Pons (tissue), 1 donor: ENCODE measurements around the gene C19orf81.

Experiments used
- DNase-seq: peaks from one replicate; pipeline ENCODE4 v3.0.0-alpha.2; 2016; ENCODE audit warnings: low spot score

Gene C19orf81

DNA sequence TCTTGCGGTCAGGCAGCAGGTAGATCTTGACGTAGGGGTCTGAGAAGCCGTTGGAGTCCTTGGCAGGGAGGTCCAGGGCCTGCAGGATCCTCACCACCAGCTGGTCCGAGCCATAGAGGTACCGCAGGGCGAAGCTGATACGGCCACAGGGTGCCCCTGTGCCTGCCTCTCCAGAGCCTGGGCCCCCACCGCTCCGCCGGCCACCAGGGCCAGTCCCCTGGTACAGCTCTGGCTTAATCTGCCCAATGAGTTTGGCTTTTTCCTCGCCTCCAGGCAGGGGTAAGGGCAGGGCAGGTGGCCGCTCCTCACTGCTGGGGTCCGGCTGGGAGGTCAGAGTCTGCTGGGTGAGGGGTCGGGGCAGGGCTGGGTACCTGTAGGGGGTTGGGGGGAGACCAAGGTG is 19.4 kb upstream of the C19orf81 start:
- DNase-seq = no peak

GRCh38 chr19:50632151-50632835 is 17.0 kb upstream of the C19orf81 start:
- no peak for DNase-seq

DNA sequence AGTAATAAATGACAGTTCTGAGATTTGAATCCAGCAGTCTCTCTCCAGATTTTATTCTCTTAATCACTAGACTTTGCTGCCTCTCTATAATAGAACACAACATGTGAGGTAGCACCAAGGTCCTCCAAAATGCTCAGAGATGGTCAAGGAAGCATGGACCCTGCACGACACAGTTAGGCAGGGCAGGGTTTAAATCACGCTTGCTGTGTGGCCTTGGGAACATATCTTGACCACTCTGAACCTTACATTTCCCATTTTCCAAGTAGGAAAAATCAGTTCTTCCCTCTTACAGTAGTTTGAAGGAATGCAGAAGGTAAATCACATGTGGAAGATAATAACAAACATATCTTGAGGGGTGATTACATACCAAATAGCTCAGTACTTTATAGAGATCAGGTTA is 15.9 kb upstream of the C19orf81 start:
- no peak for DNase-seq

DNA sequence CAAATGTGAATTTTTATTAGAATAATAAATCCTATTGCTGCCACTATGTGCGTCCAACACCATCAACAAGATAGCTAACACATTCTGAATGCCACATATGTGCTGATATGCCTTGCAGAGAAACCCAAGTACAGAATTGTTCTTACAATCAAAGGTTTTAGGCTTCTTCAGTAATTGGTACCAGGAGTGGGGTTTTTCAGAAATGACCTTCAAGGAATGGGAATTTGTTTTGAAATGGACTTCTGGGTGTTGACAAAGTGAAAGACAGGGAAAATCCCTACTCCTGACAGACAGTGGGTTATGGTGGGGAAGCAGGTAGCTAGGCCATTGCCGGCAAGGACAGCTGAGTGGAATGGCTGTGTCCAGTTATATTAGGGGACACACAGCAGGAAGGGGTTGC is 15.3 kb upstream of the C19orf81 start:
- no peak for DNase-seq

DNA sequence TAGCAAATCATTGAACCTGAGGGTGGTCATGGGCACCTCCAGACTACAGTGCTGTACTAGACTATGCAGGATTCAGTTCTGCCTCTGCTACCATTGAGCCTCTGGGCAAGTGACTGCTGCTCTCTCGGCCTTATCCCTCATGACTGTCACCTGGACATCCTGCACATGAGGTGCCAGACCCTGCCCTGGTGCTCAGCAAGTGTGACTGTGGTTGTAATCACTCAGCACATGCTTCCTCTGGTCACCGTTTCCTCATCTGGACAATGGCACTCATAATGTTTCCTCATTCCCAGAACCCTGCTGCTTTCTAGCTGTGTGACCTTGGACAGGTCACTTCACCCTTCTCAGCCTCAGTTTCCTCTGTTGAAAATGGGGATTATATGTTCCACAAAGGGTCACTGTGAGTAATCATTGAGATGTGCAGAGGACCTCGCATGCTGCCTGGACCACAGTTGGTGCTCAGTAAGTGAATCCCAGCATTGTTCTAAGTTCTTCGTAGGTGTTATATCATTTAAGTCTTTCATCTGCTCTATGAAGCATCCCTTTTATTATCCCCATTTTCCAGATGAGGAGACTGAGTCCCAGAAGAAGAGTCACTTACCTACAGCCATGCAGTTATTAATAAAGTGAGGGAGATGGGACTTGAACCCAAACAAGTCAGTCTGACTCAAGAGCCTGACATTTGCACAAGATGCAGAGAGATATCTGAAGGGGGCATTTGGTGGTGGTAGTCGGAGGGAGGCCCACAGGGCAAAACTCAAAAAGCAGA is 12.7 kb upstream of the C19orf81 start:
- no peak for DNase-seq

- DNase-seq = no peak
These were observed 10.6 kb upstream of the C19orf81 start for GRCh38 chr19:50638600-50638999.

DNA sequence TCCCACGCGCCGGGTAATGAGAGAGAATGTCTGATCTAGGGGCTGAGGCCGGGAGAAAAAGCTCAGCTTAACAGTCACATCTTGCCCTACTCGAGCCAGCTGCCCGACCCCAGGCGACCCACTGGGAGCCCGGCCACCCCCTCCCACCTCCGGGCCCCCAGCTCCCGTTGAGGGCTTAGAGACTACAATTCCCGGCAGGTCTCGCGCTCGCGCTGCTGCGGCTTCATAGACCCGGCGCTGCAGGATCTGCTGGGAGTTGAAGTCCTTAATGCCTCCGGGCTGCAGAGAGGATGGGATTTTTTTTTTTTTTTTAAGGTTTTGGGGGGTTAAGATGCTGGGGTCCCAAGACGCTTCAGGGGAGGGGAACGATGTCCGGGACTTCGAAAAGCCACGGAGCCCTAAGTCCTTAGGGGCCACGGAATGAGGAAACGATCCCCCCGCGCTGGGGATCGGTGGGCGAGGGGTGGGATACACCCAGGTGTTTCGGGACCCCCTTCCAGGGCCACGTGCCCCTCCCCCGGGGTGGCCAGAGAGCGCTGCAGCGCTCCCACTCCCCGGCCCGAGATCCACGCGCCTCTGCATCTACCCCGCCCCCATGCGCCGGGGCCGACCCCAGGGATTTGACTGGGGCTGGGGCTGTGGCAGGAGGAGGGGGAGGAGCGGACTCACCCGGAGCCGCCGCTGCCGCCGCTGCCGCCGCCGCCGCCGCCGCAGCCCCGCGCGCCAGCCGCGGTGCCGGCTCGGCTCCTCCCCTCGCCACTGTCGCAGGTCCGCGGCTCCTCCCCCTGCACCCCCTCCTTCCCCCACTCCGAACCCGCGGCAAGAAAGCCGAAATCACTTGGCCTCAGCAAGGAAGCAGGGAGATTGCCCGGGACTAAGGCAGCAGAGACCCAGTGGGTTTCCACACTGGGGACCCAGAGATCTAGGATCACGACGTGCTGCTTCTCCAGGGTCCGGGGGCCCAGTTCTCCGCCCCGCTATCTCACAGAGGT is 9.8 kb upstream of the C19orf81 start, which contains the start of gene SYT3:
Gene SYT3 (minus strand): TSS at position 761 of the 992 bp plus-strand sequence. CDS start 2,470 bp downstream, outside the sequence.
- peak; percentile 45 for DNase-seq

DNA sequence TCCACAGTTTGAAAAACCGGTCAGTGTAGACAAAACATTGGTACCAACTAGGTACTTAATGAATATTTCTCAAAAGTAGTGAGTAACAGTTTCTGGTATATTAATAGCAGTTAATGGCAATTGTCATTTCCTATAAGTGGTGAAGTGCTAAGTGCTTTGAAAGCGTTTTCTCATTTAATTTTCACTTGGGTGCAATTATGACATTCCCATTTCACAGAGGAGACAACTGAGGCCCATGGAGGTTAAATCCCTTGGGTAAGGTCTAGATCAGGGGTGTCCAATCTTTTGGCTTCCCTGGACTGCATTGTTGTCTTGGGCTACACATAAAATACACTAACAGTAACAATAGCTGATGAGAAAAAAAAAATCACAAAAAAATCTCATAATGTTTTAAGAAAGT is 8.9 kb upstream of the C19orf81 start:
- no peak for DNase-seq

- DNase-seq = no peak
These were observed 4.8 kb upstream of the C19orf81 start for GRCh38 chr19:50644315-50644915.

GRCh38 chr19:50645107-50645506 is 4.1 kb upstream of the C19orf81 start:
- DNase-seq = no peak

- no peak for DNase-seq
These were observed 3.0 kb upstream of the C19orf81 start for GRCh38 chr19:50646074-50646807.

GRCh38 chr19:50647879-50648615 is 1.2 kb upstream of the C19orf81 start:
- DNase-seq = no peak

GRCh38 chr19:50648659-50649058 is 586 bp upstream of the C19orf81 start:
- DNase-seq = no peak

- no peak for DNase-seq
These were observed 1.9 kb downstream of the C19orf81 start for GRCh38 chr19:50651174-50651573.

DNA sequence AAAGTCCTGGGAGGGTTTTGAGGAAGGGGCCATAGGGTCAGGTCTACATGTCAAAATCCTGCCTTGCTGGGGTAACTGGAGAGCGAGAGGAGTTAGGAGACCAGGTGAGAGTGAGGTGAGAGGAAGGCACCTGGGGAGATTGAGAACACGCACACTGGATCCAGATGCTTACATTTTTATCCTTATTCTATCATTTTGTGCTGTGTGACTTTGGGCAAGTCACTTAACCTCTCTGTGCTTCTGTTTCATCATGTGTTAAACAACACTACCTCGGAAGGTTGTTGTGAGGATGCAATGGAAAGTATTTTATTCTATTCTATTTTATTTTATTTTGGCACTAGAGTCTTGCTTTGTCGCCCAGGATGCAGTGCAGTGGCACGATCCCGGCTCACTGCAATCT is 3.5 kb downstream of the C19orf81 start:
- DNase-seq = no peak

DNA sequence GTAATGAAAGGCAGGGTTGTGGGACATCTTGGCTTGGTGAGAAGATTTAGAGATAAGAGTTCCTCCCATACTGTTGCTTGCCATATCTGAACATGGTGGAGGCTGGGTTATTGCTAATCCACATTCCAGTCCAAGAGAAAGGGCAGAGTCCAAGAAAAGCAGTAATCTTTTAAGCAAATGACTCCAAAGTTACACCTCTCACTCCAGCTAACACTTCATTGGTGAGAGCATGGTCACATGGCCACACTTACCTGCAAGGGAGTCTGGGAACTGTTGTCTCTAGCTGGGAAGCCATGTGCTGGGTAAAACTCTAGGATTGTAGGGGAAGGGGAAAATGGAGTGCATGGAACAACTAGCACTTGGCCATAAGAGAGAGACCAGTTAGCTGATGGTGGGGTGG is 5.6 kb downstream of the C19orf81 start:
- no peak for DNase-seq

- peak; percentile 13 for DNase-seq
These were observed 8.0 kb downstream of the C19orf81 start for GRCh38 chr19:50657222-50657669.

DNA sequence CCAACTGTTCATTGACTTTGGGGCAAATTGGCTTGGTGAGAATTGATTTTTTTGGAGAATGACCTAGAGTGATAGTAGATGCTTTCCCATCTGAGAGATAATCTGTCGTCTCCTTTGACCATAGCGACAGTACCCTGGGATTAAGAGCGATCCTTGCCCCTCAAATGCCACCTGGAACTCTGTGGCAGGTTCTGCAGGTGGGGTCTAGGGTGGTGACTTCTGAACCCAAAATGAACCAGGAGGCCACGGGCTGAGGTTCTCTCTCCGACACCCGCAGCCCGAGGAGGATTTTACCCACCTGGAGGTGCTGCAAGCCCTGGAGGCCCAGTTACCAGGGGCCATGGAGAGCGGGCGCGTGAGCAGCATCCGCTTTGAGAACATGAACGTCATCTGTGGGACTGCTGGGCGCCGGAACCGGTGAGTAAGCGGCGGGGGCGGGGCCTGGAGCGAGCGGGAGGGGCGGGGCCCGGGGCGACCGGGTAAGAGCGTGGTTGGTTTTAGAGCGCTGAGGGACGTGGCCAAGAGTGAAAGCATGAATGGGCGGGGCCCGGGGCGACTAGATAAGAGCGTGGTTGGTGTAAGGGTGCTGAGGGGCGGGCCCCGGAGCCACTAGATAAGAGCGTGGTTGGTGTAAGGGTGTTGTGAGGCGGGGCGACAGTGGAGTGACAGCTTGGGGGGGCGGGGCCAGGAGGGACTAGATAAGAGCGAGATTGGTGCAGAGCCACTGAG is 8.6 kb downstream of the C19orf81 start:
- peak; percentile 99 for DNase-seq

- DNase-seq = peak; percentile 77
These were observed 9.4 kb downstream of the C19orf81 start for GRCh38 chr19:50658441-50659317.
